Ovary (tissue), 9 donors: ENCODE measurements around the gene HOXB9. TPM values are rescaled to one million over a fixed set of nuclear protein-coding genes. Genes with fewer than 3 reads are reported as not detected.

Source experiments
- DNase-seq, 5 donors: peaks; one replicate each; pipeline ENCODE4 v3.0.0-alpha.2; 2019 to 2020
- H3K27ac ChIP-seq, 2 donors: fragments of 200-600 bp; one replicate each; pipeline versions ENCODE4 v1.5.1 to v1.8.0; 2019 to 2022
- H3K27me3 ChIP-seq: fragments of 200-600 bp; one replicate; pipeline ENCODE4 v1.8.0; 2022
- H3K36me3 ChIP-seq: fragments of 200-600 bp; sonication (generic); one replicate; pipeline ENCODE4 v1.5.1; 2019
- H3K4me1 ChIP-seq: one replicate; pipeline ENCODE4 v1.8.1; 2013; ENCODE audit warnings: mild to moderate bottlenecking, moderate library complexity; ENCODE audit not compliant: insufficient read depth
- H3K4me3 ChIP-seq: fragments of 200-600 bp; sonication (generic); one replicate; pipeline ENCODE4 v1.5.1; 2017
- H3K9me3 ChIP-seq, 2 donors: fragments of 200-600 bp in 1 of 2; sonication (generic) in 1 of 2; one replicate each; pipeline versions ENCODE4 v1.5.1 to v1.8.1; 2013 to 2019; ENCODE audit warnings: mild to moderate bottlenecking in 1 of 2, moderate library complexity in 1 of 2
- EP300 ChIP-seq: sonication (generic); formaldehyde crosslinking; IDR thresholded peaks from one replicate; pipeline ENCODE4 v1.6.1; 2017; ENCODE audit warnings: antibody characterized with exemption
- POLR2A ChIP-seq: fragments of 450-650 bp; IDR thresholded peaks from one replicate; pipeline ENCODE4 v1.6.1; 2017; ENCODE audit warnings: antibody characterized with exemption, mild to moderate bottlenecking, moderate library complexity
- WGBS, 3 donors: extraction: QIAGEN DNeasy Blood & Tissue Kit in 1 of 3; methylation state at CpG; one replicate each; pipeline versions ENCODE4 v1.1.5 to v1.1.7; 2013 to 2017; 5-methylcytosine and 5-hydroxymethylcytosine counted together
- intact Hi-C, 4 donors: fragments of 100-400 bp; cut with DNase I; formaldehyde crosslinking; loops; one replicate each; pipeline versions ENCODE4 v1.11.0 to v1.15.1; 2022 to 2023
- polyA plus RNA-seq, 2 donors: library from polyadenylated mRNA; stranded (reverse); fragments of 200-250 nt in 1 of 2; fragments of 350-450 nt in 1 of 2; fragmentation: Illumina TruSeq in 1 of 2; extraction: RNeasy Lipid Tissue Mini Kit (QIAGEN cat#74804) in 1 of 2; gene quantifications; one replicate each; pipeline ENCODE4 v1.2.3, GENCODE V29; 2013 to 2014
- total RNA-seq, 7 donors: library from RNA; depleted of rRNA in 2 of 7; stranded (reverse); fragments of >200 nt in 2 of 7; fragmentation: NEBNext Ultra II Directional in 3 of 7; extraction: Animal tissue kit (Norgen Biotek cat#: 25700) in 3 of 7; gene quantifications; one replicate each; pipeline versions ENCODE4 v1.1.0 to v1.2.4, GENCODE V29; 2016 to 2023
- TF ChIP-seq, protein P1 (sequence below), 3 donors: fragments of 450-650 bp in 2 of 3; fragments of 200-600 bp in 1 of 3; IDR thresholded peaks; one replicate each; pipeline versions ENCODE4 v1.5.1 to v1.8.0; 2016 to 2022; ENCODE audit warnings: antibody characterized with exemption in 3 of 3, mild to moderate bottlenecking in 1 of 3
- donor health status: DM: no; HTN: no; CAD: no; lungs with moderate emphysema.
- donor health status: DM: no; HTN: no; CAD: no.
- donor health status: Bipolar disorder and iron deficiency.
- donor health status: DM: yes; HTN: yes; CAD: no.
- donor health status: DM: no; HTN: no; CAD: no.
- donor health status: DM: yes; HTN: yes; CAD: no.

Gene HOXB9
- total and polyA plus RNA-seq, 9 donors, result 0.10 to 0.36 (median 0.12) TPM; not detected in 4

GRCh38 chr17:48583708-48584222 lies 42.4 kb downstream of the HOXB9 start:
- H3K4me1 ChIP-seq, result peaks cover 3% of the 10 kb centered on the region
- no peak overlapping the region for H3K27ac ChIP-seq
- 54 to 74% (median 61%) methylated on average over 3 of the region's 3 CpGs for WGBS, 3 donors
- no peak for DNase-seq
- H3K27me3 ChIP-seq, result peaks cover 8% of the 10 kb centered on the region
- intact Hi-C loops, result no loop called here
- H3K9me3 ChIP-seq, result no peaks in the 10 kb centered on the region
- TF ChIP-seq, protein P1, sequence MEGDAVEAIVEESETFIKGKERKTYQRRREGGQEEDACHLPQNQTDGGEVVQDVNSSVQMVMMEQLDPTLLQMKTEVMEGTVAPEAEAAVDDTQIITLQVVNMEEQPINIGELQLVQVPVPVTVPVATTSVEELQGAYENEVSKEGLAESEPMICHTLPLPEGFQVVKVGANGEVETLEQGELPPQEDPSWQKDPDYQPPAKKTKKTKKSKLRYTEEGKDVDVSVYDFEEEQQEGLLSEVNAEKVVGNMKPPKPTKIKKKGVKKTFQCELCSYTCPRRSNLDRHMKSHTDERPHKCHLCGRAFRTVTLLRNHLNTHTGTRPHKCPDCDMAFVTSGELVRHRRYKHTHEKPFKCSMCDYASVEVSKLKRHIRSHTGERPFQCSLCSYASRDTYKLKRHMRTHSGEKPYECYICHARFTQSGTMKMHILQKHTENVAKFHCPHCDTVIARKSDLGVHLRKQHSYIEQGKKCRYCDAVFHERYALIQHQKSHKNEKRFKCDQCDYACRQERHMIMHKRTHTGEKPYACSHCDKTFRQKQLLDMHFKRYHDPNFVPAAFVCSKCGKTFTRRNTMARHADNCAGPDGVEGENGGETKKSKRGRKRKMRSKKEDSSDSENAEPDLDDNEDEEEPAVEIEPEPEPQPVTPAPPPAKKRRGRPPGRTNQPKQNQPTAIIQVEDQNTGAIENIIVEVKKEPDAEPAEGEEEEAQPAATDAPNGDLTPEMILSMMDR (IDR thresholded peaks at IDR 0.05), result no peak
- no peak for TF ChIP-seq POLR2A
- no peak for TF ChIP-seq EP300
- no peaks in the 10 kb centered on the region for H3K36me3 ChIP-seq
- no peak overlapping the region for H3K4me3 ChIP-seq

- no peaks in the 10 kb centered on the region for H3K36me3 ChIP-seq
- peaks cover 8% of the 10 kb centered on the region for H3K27me3 ChIP-seq
- peaks cover 3% of the 10 kb centered on the region for H3K4me1 ChIP-seq
- 28 to 57% (median 33%) methylated on average over 7 of the region's 7 CpGs for WGBS, 3 donors
- TF ChIP-seq, protein P1 (IDR thresholded peaks at IDR 0.05), result no peak
- TF ChIP-seq EP300, result no peak
- TF ChIP-seq POLR2A, result no peak
- no peak overlapping the region for H3K27ac ChIP-seq
- intact Hi-C loops, result no loop called here
- no peak for DNase-seq
- H3K9me3 ChIP-seq, result no peaks in the 10 kb centered on the region
- no peak overlapping the region for H3K4me3 ChIP-seq
Observed at GRCh38 chr17:48582750-48583069, 43.4 kb downstream of the HOXB9 start.

- Histone ChIP-seq H3K36me3 (no peaks in the 10 kb centered on the region), H3K4me3 (no peak overlapping the region), H3K27ac (no peak overlapping the region), H3K4me1 (no peaks in the 10 kb centered on the region), H3K9me3 (no peaks in the 10 kb centered on the region), H3K27me3 (peaks cover 8% of the 10 kb centered on the region)
- no peak for DNase-seq
- intact Hi-C loops, result no loop called here
- 14 to 20% (median 14%) methylated on average over 26 of the region's 26 CpGs for WGBS, 3 donors
- TF ChIP-seq POLR2A (no peak), EP300 (no peak)
- TF ChIP-seq, protein P1 (IDR thresholded peaks at IDR 0.05), result no peak
Observed at GRCh38 chr17:48579760-48580554, 46.2 kb downstream of the HOXB9 start.

- Histone ChIP-seq H3K27me3 (peaks cover 8% of the 10 kb centered on the region), H3K9me3 (no peaks in the 10 kb centered on the region), H3K27ac (no peak overlapping the region), H3K4me3 (no peak overlapping the region), H3K36me3 (no peaks in the 10 kb centered on the region), H3K4me1 (no peaks in the 10 kb centered on the region)
- WGBS, 3 donors, result 21 to 25% (median 22%) methylated on average over 7 of the region's 7 CpGs
- intact Hi-C loops, result no loop called here
- TF ChIP-seq POLR2A (no peak), EP300 (no peak)
- TF ChIP-seq, protein P1 (IDR thresholded peaks at IDR 0.05), result no peak
- DNase-seq, result no peak
Observed at GRCh38 chr17:48579471-48579759, 46.7 kb downstream of the HOXB9 start.
